Retinal pigment epithelial cell (primary cell): Measurements from ENCODE around the gene BRPF1.

Source experiments
- DNase-seq: peaks from one replicate; pipeline ENCODE4 v3.0.0-alpha.2; 2010; ENCODE audit warnings: low read depth
- H3K4me3 ChIP-seq: 2 replicates; pipeline ENCODE4 v1.5.1; 2011; ENCODE audit warnings: mild to moderate bottlenecking, low read length, control low read depth, moderate library complexity
- TF ChIP-seq, protein P1 (sequence below): conservative IDR thresholded peaks from 2 replicates; pipeline ENCODE4 v1.5.1; 2011; ENCODE audit warnings: low read depth, low read length, control low read depth, inconsistent platforms

BRPF1 gene, protein sequence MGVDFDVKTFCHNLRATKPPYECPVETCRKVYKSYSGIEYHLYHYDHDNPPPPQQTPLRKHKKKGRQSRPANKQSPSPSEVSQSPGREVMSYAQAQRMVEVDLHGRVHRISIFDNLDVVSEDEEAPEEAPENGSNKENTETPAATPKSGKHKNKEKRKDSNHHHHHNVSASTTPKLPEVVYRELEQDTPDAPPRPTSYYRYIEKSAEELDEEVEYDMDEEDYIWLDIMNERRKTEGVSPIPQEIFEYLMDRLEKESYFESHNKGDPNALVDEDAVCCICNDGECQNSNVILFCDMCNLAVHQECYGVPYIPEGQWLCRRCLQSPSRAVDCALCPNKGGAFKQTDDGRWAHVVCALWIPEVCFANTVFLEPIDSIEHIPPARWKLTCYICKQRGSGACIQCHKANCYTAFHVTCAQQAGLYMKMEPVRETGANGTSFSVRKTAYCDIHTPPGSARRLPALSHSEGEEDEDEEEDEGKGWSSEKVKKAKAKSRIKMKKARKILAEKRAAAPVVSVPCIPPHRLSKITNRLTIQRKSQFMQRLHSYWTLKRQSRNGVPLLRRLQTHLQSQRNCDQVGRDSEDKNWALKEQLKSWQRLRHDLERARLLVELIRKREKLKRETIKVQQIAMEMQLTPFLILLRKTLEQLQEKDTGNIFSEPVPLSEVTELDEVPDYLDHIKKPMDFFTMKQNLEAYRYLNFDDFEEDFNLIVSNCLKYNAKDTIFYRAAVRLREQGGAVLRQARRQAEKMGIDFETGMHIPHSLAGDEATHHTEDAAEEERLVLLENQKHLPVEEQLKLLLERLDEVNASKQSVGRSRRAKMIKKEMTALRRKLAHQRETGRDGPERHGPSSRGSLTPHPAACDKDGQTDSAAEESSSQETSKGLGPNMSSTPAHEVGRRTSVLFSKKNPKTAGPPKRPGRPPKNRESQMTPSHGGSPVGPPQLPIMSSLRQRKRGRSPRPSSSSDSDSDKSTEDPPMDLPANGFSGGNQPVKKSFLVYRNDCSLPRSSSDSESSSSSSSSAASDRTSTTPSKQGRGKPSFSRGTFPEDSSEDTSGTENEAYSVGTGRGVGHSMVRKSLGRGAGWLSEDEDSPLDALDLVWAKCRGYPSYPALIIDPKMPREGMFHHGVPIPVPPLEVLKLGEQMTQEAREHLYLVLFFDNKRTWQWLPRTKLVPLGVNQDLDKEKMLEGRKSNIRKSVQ (N-terminal part only)

DNA sequence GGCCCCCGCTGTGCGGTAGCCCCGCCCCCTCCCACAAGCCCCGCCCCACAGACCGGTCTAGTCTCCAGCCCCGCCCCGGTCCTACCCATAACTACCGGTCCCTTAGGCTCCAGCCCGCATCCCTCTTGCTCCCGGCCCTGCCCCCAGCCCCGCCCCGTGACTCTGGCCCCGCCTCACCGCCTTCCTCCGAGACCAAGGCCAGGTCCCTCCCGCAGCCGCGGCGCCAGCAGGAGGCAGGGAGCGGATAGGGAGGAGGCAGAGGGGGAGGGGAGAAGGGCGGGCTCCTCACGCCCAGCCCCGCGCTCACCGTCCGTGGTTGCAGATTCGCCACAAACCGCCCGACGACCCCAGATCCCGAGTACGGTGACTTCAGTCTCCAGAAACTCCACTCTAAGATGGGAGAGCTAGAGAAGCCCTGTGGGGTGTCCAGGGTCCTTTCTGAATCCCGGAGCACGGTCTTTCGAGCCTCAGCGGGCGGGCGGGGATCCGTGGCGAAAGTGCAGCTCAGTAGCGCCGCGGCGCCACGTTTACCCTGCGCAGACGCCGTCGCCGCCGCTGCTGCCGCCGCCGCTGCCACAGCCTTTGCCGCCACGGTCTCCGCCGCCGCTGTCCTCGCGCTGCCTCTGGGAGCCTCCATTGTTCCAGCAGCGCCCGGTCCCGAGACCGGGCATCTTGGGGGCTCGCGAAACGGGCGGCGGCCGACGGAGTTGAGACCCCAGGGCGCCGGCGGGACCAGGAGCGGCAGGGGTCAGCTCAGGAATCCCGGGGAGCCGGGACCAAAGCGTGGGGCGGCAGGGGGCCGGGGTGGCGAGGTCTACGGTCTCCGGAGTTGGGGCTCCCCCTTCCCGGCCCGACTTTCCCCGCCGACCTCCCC is at the start of gene BRPF1:
BRPF1 (plus strand) TSS at position 530 of the 874 bp plus-strand sequence. CDS start 2,406 bp downstream, outside the sequence.
- TF ChIP-seq, protein P1, sequence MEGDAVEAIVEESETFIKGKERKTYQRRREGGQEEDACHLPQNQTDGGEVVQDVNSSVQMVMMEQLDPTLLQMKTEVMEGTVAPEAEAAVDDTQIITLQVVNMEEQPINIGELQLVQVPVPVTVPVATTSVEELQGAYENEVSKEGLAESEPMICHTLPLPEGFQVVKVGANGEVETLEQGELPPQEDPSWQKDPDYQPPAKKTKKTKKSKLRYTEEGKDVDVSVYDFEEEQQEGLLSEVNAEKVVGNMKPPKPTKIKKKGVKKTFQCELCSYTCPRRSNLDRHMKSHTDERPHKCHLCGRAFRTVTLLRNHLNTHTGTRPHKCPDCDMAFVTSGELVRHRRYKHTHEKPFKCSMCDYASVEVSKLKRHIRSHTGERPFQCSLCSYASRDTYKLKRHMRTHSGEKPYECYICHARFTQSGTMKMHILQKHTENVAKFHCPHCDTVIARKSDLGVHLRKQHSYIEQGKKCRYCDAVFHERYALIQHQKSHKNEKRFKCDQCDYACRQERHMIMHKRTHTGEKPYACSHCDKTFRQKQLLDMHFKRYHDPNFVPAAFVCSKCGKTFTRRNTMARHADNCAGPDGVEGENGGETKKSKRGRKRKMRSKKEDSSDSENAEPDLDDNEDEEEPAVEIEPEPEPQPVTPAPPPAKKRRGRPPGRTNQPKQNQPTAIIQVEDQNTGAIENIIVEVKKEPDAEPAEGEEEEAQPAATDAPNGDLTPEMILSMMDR, result peak; percentile 1
- peak; percentile 96 for DNase-seq
- peak within 1 kb of the TSS; percentile 83 for H3K4me3 ChIP-seq

DNA sequence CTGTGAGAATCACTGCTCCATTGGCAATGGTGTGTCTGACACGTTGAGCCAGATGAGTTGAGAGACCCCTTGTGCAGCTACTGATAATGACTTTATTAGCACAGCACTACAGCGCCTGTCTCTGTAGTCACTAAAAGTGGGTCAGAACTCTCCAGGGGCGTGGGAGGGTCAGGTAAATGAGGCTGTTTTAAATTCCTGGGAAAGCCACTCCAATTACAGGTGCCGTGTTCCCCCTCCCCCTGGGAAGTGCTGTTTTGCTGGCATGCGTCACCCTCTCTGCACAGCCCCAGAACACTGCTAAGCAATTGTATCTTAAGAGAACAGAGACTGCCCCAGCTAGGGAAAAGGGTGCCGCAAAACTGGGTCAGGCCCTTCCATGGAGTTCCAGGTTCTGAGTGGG is 49.4 kb upstream of the BRPF1 start:
- TF ChIP-seq, protein P1, result no peak
- DNase-seq, result no peak
- no peak overlapping the region for H3K4me3 ChIP-seq

DNA sequence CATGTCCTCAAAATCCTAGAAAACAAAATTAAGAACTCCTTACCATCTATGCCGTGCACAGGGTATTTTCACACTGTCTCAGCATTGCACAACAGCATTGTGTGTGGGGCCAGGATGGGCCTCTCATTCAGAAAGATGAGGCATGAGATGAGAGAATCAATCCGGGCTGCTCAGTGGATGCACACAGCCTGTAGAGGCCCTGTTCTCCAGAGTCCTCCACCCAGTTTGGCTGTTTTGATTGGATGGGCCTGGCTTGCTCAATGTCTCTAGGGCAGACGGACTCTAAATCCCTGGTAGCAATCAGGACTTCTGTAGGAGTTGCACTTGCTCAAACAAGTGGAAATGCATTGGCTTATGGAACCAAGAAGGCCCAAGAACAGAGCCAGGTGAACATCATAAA is 48.1 kb upstream of the BRPF1 start:
- H3K4me3 ChIP-seq, result no peak overlapping the region
- TF ChIP-seq, protein P1, result no peak
- no peak for DNase-seq

DNA sequence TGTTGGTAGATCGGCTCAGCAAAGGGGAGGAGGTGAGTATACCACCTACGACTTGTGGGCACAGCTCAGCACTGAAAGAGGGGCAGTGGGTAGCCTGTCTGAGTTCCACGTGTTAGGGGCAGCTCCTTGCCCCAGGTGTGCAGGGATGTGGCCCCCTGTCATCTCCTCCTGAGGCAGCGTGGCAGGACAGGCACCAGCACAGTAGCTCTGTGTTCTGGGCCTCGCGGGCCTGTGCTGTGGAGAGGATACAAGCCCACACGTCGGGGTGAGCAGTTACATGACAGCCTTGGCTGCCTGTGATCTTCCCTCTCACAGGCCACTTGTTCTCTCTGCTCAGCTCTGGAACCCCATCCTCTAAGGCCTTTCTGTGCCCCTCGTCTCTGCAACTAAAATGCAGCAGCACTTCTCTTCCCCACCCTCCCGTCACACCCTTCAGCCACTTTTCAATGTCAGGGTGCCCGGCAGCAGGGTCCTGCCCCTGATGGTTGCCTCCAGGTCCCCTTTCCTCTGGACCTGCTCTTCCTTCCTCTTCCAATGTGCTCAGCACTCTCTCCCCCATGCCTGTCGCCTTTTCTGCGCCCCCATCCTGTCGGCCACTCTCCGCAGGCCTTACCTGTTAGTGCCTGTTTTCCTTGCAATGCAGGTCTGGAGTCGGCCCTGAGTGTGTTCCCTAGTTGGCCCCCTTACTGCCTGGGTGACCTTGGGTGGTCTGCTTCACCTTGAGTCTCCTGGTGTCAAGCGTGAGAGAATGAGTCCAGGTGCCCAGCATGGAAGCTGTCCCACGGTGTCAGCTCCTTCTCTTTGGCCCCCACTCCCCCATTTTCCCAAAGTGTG is 46.1 kb upstream of the BRPF1 start:
- no peak for DNase-seq
- TF ChIP-seq, protein P1, result no peak
- H3K4me3 ChIP-seq, result no peak overlapping the region

DNA sequence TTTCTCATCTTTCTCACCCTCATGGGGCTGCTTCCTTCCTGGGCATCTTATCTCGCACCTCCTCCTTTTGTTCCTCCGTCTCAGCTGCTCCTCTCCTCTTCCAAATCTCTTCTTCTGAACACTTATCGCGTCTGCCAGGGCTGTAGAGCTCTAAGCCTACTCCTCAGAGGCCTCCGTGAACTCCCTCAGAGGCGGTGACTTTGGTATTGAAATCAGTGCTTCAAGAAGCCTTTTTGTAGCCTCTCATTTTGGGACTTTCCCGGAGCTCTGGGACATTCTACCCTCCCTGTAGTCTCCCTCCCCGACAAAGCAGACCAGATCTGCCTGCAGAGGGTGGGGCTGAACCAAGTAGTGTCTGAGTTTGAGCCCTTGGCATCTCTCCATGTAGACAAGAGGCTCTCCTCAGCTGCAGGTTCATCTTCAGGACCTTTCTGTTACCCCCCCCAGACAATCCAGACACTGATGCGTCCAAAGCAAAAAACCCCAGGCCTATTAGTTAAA is 45.4 kb upstream of the BRPF1 start:
- TF ChIP-seq, protein P1, result no peak
- H3K4me3 ChIP-seq, result no peak overlapping the region
- no peak for DNase-seq
